GM18526 (cell line): Measurements from ENCODE around the gene SLC36A2.

Source experiments
- POLR2A ChIP-seq: IDR thresholded peaks from 3 replicates; pipeline ENCODE4 v1.6.1; 2011; ENCODE audit not compliant: insufficient read length; ENCODE audit errors: extremely low read depth

Gene SLC36A2

GRCh38 chr5:151344088-151344487 lies 3.3 kb downstream of the SLC36A2 start:
- TF ChIP-seq POLR2A, result no peak

GRCh38 chr5:151340004-151340403 lies 7.4 kb downstream of the SLC36A2 start:
- no peak for TF ChIP-seq POLR2A

GRCh38 chr5:151338734-151339133 lies 8.6 kb downstream of the SLC36A2 start:
- no peak for TF ChIP-seq POLR2A

GRCh38 chr5:151332857-151333256 lies 14.5 kb downstream of the SLC36A2 start:
- TF ChIP-seq POLR2A, result no peak

- no peak for TF ChIP-seq POLR2A
These were observed 18.6 kb downstream of the SLC36A2 start for GRCh38 chr5:151328734-151329133.

GRCh38 chr5:151327585-151327984 lies 19.8 kb downstream of the SLC36A2 start:
- no peak for TF ChIP-seq POLR2A

- no peak for TF ChIP-seq POLR2A
These were observed 21.1 kb downstream of the SLC36A2 start for GRCh38 chr5:151326266-151326665.

- no peak for TF ChIP-seq POLR2A
These were observed 26.9 kb downstream of the SLC36A2 start for GRCh38 chr5:151320481-151320880.

- TF ChIP-seq POLR2A, result no peak
These were observed 28.3 kb downstream of the SLC36A2 start for GRCh38 chr5:151318850-151319732.

- TF ChIP-seq POLR2A, result no peak
These were observed 29.5 kb downstream of the SLC36A2 start for GRCh38 chr5:151317871-151318270.

GRCh38 chr5:151315998-151316597 lies 31.3 kb downstream of the SLC36A2 start:
- no peak for TF ChIP-seq POLR2A

- no peak for TF ChIP-seq POLR2A
These were observed 34.0 kb downstream of the SLC36A2 start for GRCh38 chr5:151313357-151313756.

GRCh38 chr5:151312756-151313324 lies 34.5 kb downstream of the SLC36A2 start:
- no peak for TF ChIP-seq POLR2A

- TF ChIP-seq POLR2A, result no peak
These were observed 36.4 kb downstream of the SLC36A2 start for GRCh38 chr5:151310932-151311331.

- no peak for TF ChIP-seq POLR2A
These were observed 43.7 kb downstream of the SLC36A2 start, which contains the start of gene SLC36A3 for GRCh38 chr5:151303666-151304065. TSS of gene SLC36A3 (minus strand) at chr5:151303766. CDS start at chr5:151303354, 412 bp downstream.

- no peak for TF ChIP-seq POLR2A
These were observed 49.1 kb downstream of the SLC36A2 start for GRCh38 chr5:151298063-151298855.

GRCh38 chr5:151296974-151297373 lies 50.4 kb downstream of the SLC36A2 start:
- TF ChIP-seq POLR2A, result no peak
